A673 (cell line): ENCODE data around the gene TDRD5. TPM values are rescaled to one million over a fixed set of nuclear protein-coding genes. Genes with fewer than 3 reads are reported as not detected.
"Not testable (repeated sequence)": the region's sequence is repeated elsewhere in the genome, so short reads cannot be mapped to it uniquely, and the experiment has no call there.

Experiments
- BruUV-seq: library from RNA; stranded (reverse); fragments of 400-500 nt; replicated peaks from 2 replicates; lab custom pipeline; 2021; lab: Mats Ljungman, UMichigan
- CTCF ChIA-PET: fragments of 300-600 bp; sonication (Branson Sonifier 250); formaldehyde crosslinking; loops from one replicate; lab custom pipeline; 2022; ENCODE audit warnings: antibody characterized with exemption; lab: Charles Lee
- POLR2A ChIA-PET: fragments of 300-600 bp; sonication (Branson Sonifier 250); formaldehyde crosslinking; loops from one replicate; lab custom pipeline; 2022; ENCODE audit warnings: antibody characterized with exemption; ENCODE audit not compliant: low non-redundant PET; lab: Charles Lee
- DNase-seq: peaks from one replicate; pipeline ENCODE4 v3.0.0-alpha.2; 2015; ENCODE audit warnings: low spot score
- H3K27ac ChIP-seq: fragments of 200-600 bp; sonication (generic); 2 replicates; pipeline ENCODE4 v1.5.1; 2016; ENCODE audit warnings: mixed run types, low read depth, mild to moderate bottlenecking, mixed read lengths, antibody characterized with exemption, low read length; ENCODE audit not compliant: poor library complexity, severe bottlenecking
- H3K27me3 ChIP-seq: fragments of 200-600 bp; sonication (generic); replicated peaks from 2 replicates; pipeline ENCODE4 v1.6.1; 2017; ENCODE audit warnings: mixed run types, low read depth, mild to moderate bottlenecking, mixed read lengths, antibody characterized with exemption, low read length; ENCODE audit not compliant: insufficient read depth, poor library complexity
- H3K36me3 ChIP-seq: fragments of 200-600 bp; sonication (generic); 2 replicates; pipeline ENCODE4 v1.6.1; 2016; ENCODE audit warnings: mixed run types, mild to moderate bottlenecking, mixed read lengths, antibody characterized with exemption, low read length; ENCODE audit not compliant: insufficient read depth, poor library complexity, severe bottlenecking
- H3K4me1 ChIP-seq: fragments of 200-600 bp; sonication (generic); 2 replicates; pipeline ENCODE4 v1.6.1; 2017; ENCODE audit warnings: mixed run types, mild to moderate bottlenecking, mixed read lengths, antibody characterized with exemption, low read length; ENCODE audit not compliant: insufficient read depth, poor library complexity, severe bottlenecking
- H3K4me3 ChIP-seq: fragments of 200-600 bp; sonication (generic); 2 replicates; pipeline ENCODE4 v1.5.1; 2016; ENCODE audit warnings: low read depth, mixed run types, mild to moderate bottlenecking, mixed read lengths, low read length; ENCODE audit not compliant: poor library complexity, severe bottlenecking
- H3K9me3 ChIP-seq: fragments of 200-600 bp; sonication (generic); 2 replicates; pipeline ENCODE4 v1.6.1; 2016; ENCODE audit warnings: mixed run types, low read depth, mild to moderate bottlenecking, mixed read lengths, antibody characterized with exemption, low read length; ENCODE audit not compliant: poor library complexity, severe bottlenecking
- CTCF ChIP-seq: fragments of 300-800, 200-600 bp; sonication (generic); conservative IDR thresholded peaks from 2 replicates; pipeline ENCODE4 v1.5.1; 2017; ENCODE audit warnings: low read depth, mild to moderate bottlenecking, antibody characterized with exemption, low read length, moderate library complexity, mixed read lengths
- EZH2 ChIP-seq: fragments of 200-600 bp; sonication (generic); IDR thresholded peaks from 2 replicates; pipeline ENCODE4 v1.6.1; 2017; ENCODE audit warnings: borderline replicate concordance, low read depth, mild to moderate bottlenecking, mixed read lengths, antibody characterized with exemption, low read length; ENCODE audit not compliant: poor library complexity, severe bottlenecking
- intact Hi-C: fragments of 100-400 bp; cut with micrococcal nuclease; formaldehyde crosslinking; loops from one replicate; pipeline ENCODE4 v1.10.0; 2022; ENCODE audit not compliant: unreplicated experiment
- total RNA-seq: library from RNA; stranded (reverse); gene quantifications from 2 replicates; pipeline ENCODE4 v1.2.3, GENCODE V29; 2021

Gene TDRD5
- total RNA-seq, 1 experiment from 2014 or later: not detected

DNA sequence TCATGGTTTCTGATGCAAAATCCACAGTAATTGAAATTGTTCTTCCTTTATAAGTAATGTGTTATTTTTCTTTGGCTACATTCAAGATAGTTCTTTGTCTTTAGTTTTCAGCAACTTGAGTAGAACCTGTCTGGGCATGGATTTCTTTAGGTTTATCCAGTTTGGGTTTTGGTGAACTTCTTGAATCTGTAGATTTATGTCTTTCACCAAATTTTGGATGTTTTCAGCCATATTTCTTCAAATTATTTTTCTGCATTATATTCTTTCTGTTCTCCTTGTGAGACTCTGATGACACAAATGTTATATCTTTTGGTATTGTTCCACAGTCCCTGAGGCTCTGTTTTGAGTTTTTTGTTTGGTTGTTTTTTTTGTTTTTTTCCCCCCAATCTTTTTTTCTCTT lies 69.4 kb downstream of the TDRD5 start:
- CTCF ChIA-PET: no interaction called here
- POLR2A ChIA-PET: no interaction called here
- BruUV-seq: no TSS peak

DNA sequence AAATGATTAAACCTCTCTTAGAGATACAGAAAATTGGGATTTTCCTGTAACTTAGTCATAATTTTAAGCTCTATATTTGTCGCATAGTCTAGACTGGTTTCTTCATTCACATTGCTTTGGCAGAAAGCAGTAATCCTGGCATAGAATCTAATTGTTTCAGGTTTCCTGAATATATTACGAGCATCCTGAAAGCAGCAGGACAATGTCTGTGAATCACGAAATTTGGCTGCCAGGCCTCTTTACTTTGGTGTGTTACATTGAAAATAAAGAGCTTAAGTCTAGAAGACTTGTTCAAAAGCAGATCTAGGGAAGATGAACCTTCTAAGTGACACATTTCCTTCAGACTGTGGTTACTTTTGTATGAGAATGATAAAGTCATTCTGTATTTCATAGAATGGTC lies 72.2 kb downstream of the TDRD5 start:
- H3K27ac ChIP-seq: no peak overlapping the region
- POLR2A ChIA-PET: interaction anchor here (0.5 kb wide), 1 partner anchor 207 kb away, joined by 7 read pairs; no protein-coding TSS in a partner anchor
- no TSS peak for BruUV-seq

More for the DNA sequence above, 69.4 kb downstream of the TDRD5 start:
- intact Hi-C loops: no loop called here
- TF ChIP-seq CTCF (no peak), EZH2 (no peak)
- DNase-seq: no peak
- H3K27me3 ChIP-seq: no peaks in the 10 kb centered on the region
- no peak overlapping the region for H3K27ac ChIP-seq
- H3K36me3 ChIP-seq: no peaks in the 10 kb centered on the region
- no peak overlapping the region for H3K4me3 ChIP-seq
- no peaks in the 10 kb centered on the region for H3K4me1 ChIP-seq
- H3K9me3 ChIP-seq: peaks cover 7% of the 10 kb centered on the region

GRCh38 chr1:179677882-179678281 lies 86.2 kb downstream of the TDRD5 start:
- H3K36me3 ChIP-seq: no peaks in the 10 kb centered on the region
- TF ChIP-seq CTCF (no peak), EZH2 (no peak)
- DNase-seq: no peak
- H3K4me3 ChIP-seq: no peak overlapping the region
- intact Hi-C loops: no loop called here
- BruUV-seq: no TSS peak
- ChIA-PET POLR2A (no interaction called here), CTCF (no interaction called here)
- no peaks in the 10 kb centered on the region for H3K9me3 ChIP-seq
- peaks cover 10% of the 10 kb centered on the region for H3K27me3 ChIP-seq
- H3K4me1 ChIP-seq: no peaks in the 10 kb centered on the region
- no peak overlapping the region for H3K27ac ChIP-seq

More for the DNA sequence above, 72.2 kb downstream of the TDRD5 start:
- TF ChIP-seq EZH2 (no peak), CTCF (no peak)
- no peak overlapping the region for H3K4me3 ChIP-seq
- intact Hi-C loops: no loop called here
- DNase-seq: peak; percentile 91
- peaks cover 7% of the 10 kb centered on the region for H3K9me3 ChIP-seq
- no peaks in the 10 kb centered on the region for H3K27me3 ChIP-seq
- no peaks in the 10 kb centered on the region for H3K4me1 ChIP-seq
- CTCF ChIA-PET: interaction anchor here (1.2 kb wide), 1 partner anchor 151 kb away, joined by 8 read pairs; no protein-coding TSS in a partner anchor
- H3K36me3 ChIP-seq: no peaks in the 10 kb centered on the region

DNA sequence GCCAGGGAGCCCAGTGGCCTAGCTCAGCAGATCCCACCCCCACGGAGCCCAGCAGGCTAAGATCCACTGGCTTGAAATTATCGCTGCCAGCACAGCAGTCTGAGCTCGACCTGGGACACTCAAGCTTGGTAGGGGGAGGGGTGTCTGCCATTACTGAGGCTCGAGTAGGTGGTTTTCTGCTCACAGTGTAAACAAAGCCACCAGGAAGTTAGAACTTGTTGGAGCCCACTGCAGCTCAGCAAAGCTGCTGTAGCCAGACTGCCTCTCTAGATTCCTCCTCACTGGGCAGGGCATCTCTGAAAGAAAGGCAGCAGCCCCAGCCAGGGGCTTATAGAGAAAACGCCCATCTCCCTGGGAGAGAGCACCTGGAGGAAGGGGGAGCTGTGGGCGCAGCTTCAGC lies 102.9 kb downstream of the TDRD5 start:
- H3K4me3 ChIP-seq, DNase-seq, BruUV-seq, H3K9me3 ChIP-seq, POLR2A ChIA-PET, H3K27ac ChIP-seq, H3K36me3 ChIP-seq, CTCF ChIA-PET, H3K4me1 ChIP-seq, intact Hi-C loops: not testable (repeated sequence)
- peaks cover 16% of the 10 kb centered on the region for H3K27me3 ChIP-seq
